HEK293 (cell line): Measurements from ENCODE around the gene NAALADL2.

Source experiments
- ATF2 ChIP-seq: fragments of 450-650 bp; formaldehyde crosslinking; IDR thresholded peaks from 2 replicates; pipeline ENCODE4 v1.5.1; 2016; ENCODE audit warnings: missing biosample characterization, missing genetic modification characterization, low read depth
- GLIS1 ChIP-seq: fragments of 450-650 bp; formaldehyde crosslinking; IDR thresholded peaks from 2 replicates; pipeline ENCODE4 v1.5.1; 2016; ENCODE audit warnings: missing biosample characterization, missing genetic modification characterization
- PRDM2 ChIP-seq: fragments of 450-650 bp; formaldehyde crosslinking; IDR thresholded peaks from 2 replicates; pipeline ENCODE4 v1.5.1; 2016; ENCODE audit warnings: missing biosample characterization, missing genetic modification characterization, borderline replicate concordance
- ZFP37 ChIP-seq: fragments of 450-650 bp; formaldehyde crosslinking; IDR thresholded peaks from 2 replicates; pipeline ENCODE4 v1.5.1; 2016; ENCODE audit warnings: missing biosample characterization, missing genetic modification characterization
- ZNF311 ChIP-seq: fragments of 450-650 bp; formaldehyde crosslinking; IDR thresholded peaks from 2 replicates; pipeline ENCODE4 v1.5.1; 2017; ENCODE audit warnings: missing biosample characterization, missing genetic modification characterization, borderline replicate concordance
- ZNF548 ChIP-seq: fragments of 450-650 bp; formaldehyde crosslinking; IDR thresholded peaks from 2 replicates; pipeline ENCODE4 v1.5.1; 2016; ENCODE audit warnings: missing biosample characterization, missing genetic modification characterization
- ZNF549 ChIP-seq: fragments of 450-650 bp; IDR thresholded peaks from 2 replicates; pipeline ENCODE4 v1.5.1; 2018; ENCODE audit warnings: missing biosample characterization, missing genetic modification characterization, mild to moderate bottlenecking, inconsistent platforms, moderate library complexity
- ZSCAN18 ChIP-seq: fragments of 450-650 bp; formaldehyde crosslinking; IDR thresholded peaks from 2 replicates; pipeline ENCODE4 v1.5.1; 2016; ENCODE audit warnings: missing biosample characterization, missing genetic modification characterization

- TF ChIP-seq GLIS1 (tag by site-specific recombination) (no peak), ATF2 (tag by site-specific recombination) (no peak), ZSCAN18 (tag by site-specific recombination) (no peak), PRDM2 (no peak), ZFP37 (tag by site-specific recombination) (no peak), ZNF311 (no peak), ZNF548 (tag by site-specific recombination) (no peak), ZNF549 (tag by site-specific recombination) (no peak)
Measured at GRCh38 chr3:175477651-175478224, 618.6 kb downstream of the NAALADL2 start.
